ENCODE measurements around the gene TOB1. TPM values are rescaled to one million over a fixed set of nuclear protein-coding genes. Genes with fewer than 3 reads are reported as not detected.

Gene TOB1
- total and polyA plus RNA-seq, 2 of the 4 experiments (the other 2 are of a cell fraction), result 4.3 to 9.0 TPM

GRCh38 chr17:50905460-50905803 lies 39.3 kb upstream of the TOB1 start:
- Histone ChIP-seq H2BK20ac (ENCODE audit: low read depth, low read length) (no peak overlapping the region), H3K4ac (ENCODE audit: low read depth, low read length) (no peak overlapping the region), H4K20me1 (ENCODE audit: insufficient read depth, low read length) (no peaks in the 10 kb centered on the region), H4K5ac (ENCODE audit: low read depth, low read length) (no peak overlapping the region; the same call in 1 of the 2 replicates), H3K9ac (ENCODE audit: low read depth, low read length) (no peak overlapping the region), H3K36me3 (ENCODE audit: control insufficient read depth, insufficient read depth, low read length) (no peaks in the 10 kb centered on the region), H2AK9ac (replicated peaks; ENCODE audit: low read depth, low read length, poor library complexity) (peak overlapping the region; percentile 62), H2BK15ac (ENCODE audit: low read depth, low read length) (no peak overlapping the region; the same call in 2 of the 3 replicates), H2BK5ac (ENCODE audit: low read depth, low read length, poor library complexity, severe bottlenecking) (no peak overlapping the region), H3K4me2 (ENCODE audit: low read depth, low read length) (no peak overlapping the region), H3K27ac (ENCODE audit: insufficient read depth, low read length) (no peak overlapping the region), H2BK120ac (ENCODE audit: low read depth, low read length) (no peak overlapping the region), H3K14ac (replicated peaks; ENCODE audit: low read depth, low read length) (no peak overlapping the region), H2AK5ac (ENCODE audit: low read depth, low read length) (no peak overlapping the region), H3K4me1 (ENCODE audit: control insufficient read depth, insufficient read depth, low read length) (peaks cover 16% of the 10 kb centered on the region), H3K4me3 (ENCODE audit: insufficient read depth, low read depth, low read length) (no peak overlapping the region), H3K56ac (ENCODE audit: extremely low read depth, insufficient read depth, low read length) (no peak overlapping the region), H2AFZ (replicated peaks; ENCODE audit: low read length, poor library complexity) (no peak overlapping the region), H4K8ac (ENCODE audit: low read depth in 2 of 2, low read length in 2 of 2) (peak overlapping the region in 1 of 2 experiments; percentile 17; a peak in 1 of 4 replicates), H3K23ac (ENCODE audit: low read depth, low read length) (no peak overlapping the region), H3K27me3 (ENCODE audit: control insufficient read depth, insufficient read depth, low read length) (peaks cover 9% of the 10 kb centered on the region), H3K9me3 (ENCODE audit: control insufficient read depth, insufficient read depth, low read length) (no peaks in the 10 kb centered on the region), H3K9me1 (ENCODE audit: insufficient read depth, low read length) (peaks cover 4% of the 10 kb centered on the region; the same call in 1 of the 2 replicates), H3K79me1 (ENCODE audit: low read depth in 1 of 2, low read length in 2 of 2) (no peaks in the 10 kb centered on the region), H3K18ac (ENCODE audit: low read depth, low read length) (no peak overlapping the region), H4K91ac (ENCODE audit: insufficient read depth, low read depth, low read length) (no peak overlapping the region)
- no CpG with 5 or more reads among the region's 1 CpG for WGBS, 2 experiments (ENCODE audit: extremely low coverage in 2 of 2, insufficient read length in 1 of 2)
- DNase-seq, result no peak
- in situ Hi-C loops (cut with MboI; ENCODE audit: low sequenced_read_pairs), result no loop called here
- dilution Hi-C loops (cut with HindIII; ENCODE audit: low sequenced_read_pairs, unreplicated experiment), result no loop called here
- no TSS peak for BruUV-seq (replicated peaks)
- no peak for ATAC-seq (ENCODE audit: low read depth)
- intact Hi-C loops (cut with micrococcal nuclease), result no loop called here
- POLR2A ChIA-PET (ENCODE audit: unreplicated experiment), result interaction anchor here (1.0 kb wide), 1 partner anchor 39 kb away, joined by 3 read pairs; the partner anchor contains the start of gene TOB1
- TF ChIP-seq, protein P1, sequence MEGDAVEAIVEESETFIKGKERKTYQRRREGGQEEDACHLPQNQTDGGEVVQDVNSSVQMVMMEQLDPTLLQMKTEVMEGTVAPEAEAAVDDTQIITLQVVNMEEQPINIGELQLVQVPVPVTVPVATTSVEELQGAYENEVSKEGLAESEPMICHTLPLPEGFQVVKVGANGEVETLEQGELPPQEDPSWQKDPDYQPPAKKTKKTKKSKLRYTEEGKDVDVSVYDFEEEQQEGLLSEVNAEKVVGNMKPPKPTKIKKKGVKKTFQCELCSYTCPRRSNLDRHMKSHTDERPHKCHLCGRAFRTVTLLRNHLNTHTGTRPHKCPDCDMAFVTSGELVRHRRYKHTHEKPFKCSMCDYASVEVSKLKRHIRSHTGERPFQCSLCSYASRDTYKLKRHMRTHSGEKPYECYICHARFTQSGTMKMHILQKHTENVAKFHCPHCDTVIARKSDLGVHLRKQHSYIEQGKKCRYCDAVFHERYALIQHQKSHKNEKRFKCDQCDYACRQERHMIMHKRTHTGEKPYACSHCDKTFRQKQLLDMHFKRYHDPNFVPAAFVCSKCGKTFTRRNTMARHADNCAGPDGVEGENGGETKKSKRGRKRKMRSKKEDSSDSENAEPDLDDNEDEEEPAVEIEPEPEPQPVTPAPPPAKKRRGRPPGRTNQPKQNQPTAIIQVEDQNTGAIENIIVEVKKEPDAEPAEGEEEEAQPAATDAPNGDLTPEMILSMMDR (conservative IDR thresholded peaks at IDR 0.05; ENCODE audit: low read depth, low read length), result no peak
- TF ChIP-seq BHLHE40 (IDR thresholded peaks at IDR 0.05; ENCODE audit: low read depth, low read length) (no peak), SMC3 (IDR thresholded peaks at IDR 0.05; ENCODE audit: low read depth, low read length) (no peak), NFE2L2 (IDR thresholded peaks at IDR 0.05; ENCODE audit: low read depth, low read length) (no peak), ELK1 (IDR thresholded peaks at IDR 0.05; ENCODE audit: borderline replicate concordance, low read depth, low read length) (no peak), POLR2A (IDR thresholded peaks at IDR 0.05; ENCODE audit: low read depth, low read length) (no peak)
- TF ChIP-seq, protein P2, sequence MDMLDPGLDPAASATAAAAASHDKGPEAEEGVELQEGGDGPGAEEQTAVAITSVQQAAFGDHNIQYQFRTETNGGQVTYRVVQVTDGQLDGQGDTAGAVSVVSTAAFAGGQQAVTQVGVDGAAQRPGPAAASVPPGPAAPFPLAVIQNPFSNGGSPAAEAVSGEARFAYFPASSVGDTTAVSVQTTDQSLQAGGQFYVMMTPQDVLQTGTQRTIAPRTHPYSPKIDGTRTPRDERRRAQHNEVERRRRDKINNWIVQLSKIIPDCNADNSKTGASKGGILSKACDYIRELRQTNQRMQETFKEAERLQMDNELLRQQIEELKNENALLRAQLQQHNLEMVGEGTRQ (IDR thresholded peaks at IDR 0.05; ENCODE audit: low read depth, low read length), result no peak
- CTCF ChIA-PET, result interaction anchor here (0.6 to 0.8 kb wide), 2 partner anchors 36 to 42 kb away, joined by 3 read pairs; no protein-coding TSS in a partner anchor
